GM23248 (cell line): ENCODE measurements around the gene CARD16. TPM values are rescaled to one million over a fixed set of nuclear protein-coding genes. Genes with fewer than 3 reads are reported as not detected.
"Not testable (repeated sequence)": the region's sequence is repeated elsewhere in the genome, so short reads cannot be mapped to it uniquely, and the experiment has no call there.

Experiments used
- DNase-seq: peaks from one replicate; pipeline ENCODE4 v3.0.0-alpha.2; 2015
- H2AFZ ChIP-seq: fragments of 200-600 bp; sonication (generic); 2 replicates; pipeline ENCODE4 v1.6.1; 2016; ENCODE audit warnings: antibody characterized with exemption
- H3F3A ChIP-seq: fragments of 200-600 bp; sonication (generic); 2 replicates; pipeline ENCODE4 v1.6.1; 2016; ENCODE audit warnings: mild to moderate bottlenecking, antibody characterized with exemption, mixed run types; ENCODE audit not compliant: insufficient read depth
- H3K27ac ChIP-seq: fragments of 200-600 bp; sonication (generic); 2 replicates; pipeline ENCODE4 v1.5.1; 2016; ENCODE audit warnings: mild to moderate bottlenecking
- H3K27me3 ChIP-seq: fragments of 200-600 bp; sonication (generic); replicated peaks from 2 replicates; pipeline ENCODE4 v1.6.1; 2016; ENCODE audit warnings: mild to moderate bottlenecking; ENCODE audit not compliant: insufficient read depth
- H3K36me3 ChIP-seq: fragments of 200-600 bp; sonication (generic); 2 replicates; pipeline ENCODE4 v1.6.1; 2016; ENCODE audit warnings: low read depth, mild to moderate bottlenecking
- H3K4me1 ChIP-seq: fragments of 200-600 bp; sonication (generic); 2 replicates; pipeline ENCODE4 v1.6.1; 2016; ENCODE audit warnings: mild to moderate bottlenecking; ENCODE audit not compliant: insufficient read depth
- H3K4me2 ChIP-seq: fragments of 200-600 bp; sonication (generic); one replicate; pipeline ENCODE4 v1.6.1; 2016; ENCODE audit warnings: mild to moderate bottlenecking; ENCODE audit not compliant: unreplicated experiment
- H3K4me3 ChIP-seq: fragments of 200-600 bp; sonication (generic); 2 replicates; pipeline ENCODE4 v1.5.1; 2016; ENCODE audit warnings: mild to moderate bottlenecking
- H3K79me2 ChIP-seq: fragments of 200-600 bp; sonication (generic); 2 replicates; pipeline ENCODE4 v1.6.1; 2016; ENCODE audit warnings: mild to moderate bottlenecking; ENCODE audit not compliant: insufficient read depth
- H3K9ac ChIP-seq: fragments of 200-600 bp; sonication (generic); 2 replicates; pipeline ENCODE4 v1.6.1; 2016; ENCODE audit warnings: mild to moderate bottlenecking
- H3K9me2 ChIP-seq: fragments of 200-600 bp; sonication (generic); 2 replicates; pipeline ENCODE4 v1.6.1; 2016; ENCODE audit warnings: mixed run types, mild to moderate bottlenecking, moderate library complexity; ENCODE audit not compliant: insufficient read depth
- H3K9me3 ChIP-seq: fragments of 200-600 bp; sonication (generic); one replicate; pipeline ENCODE4 v1.6.1; 2017; ENCODE audit warnings: low read depth
- H4K20me1 ChIP-seq: fragments of 200-600 bp; sonication (generic); 2 replicates; pipeline ENCODE4 v1.6.0; 2016; ENCODE audit not compliant: insufficient read depth
- EZH2 ChIP-seq: fragments of 200-600 bp; sonication (generic); IDR thresholded peaks from 2 replicates; pipeline ENCODE4 v1.6.1; 2018; ENCODE audit warnings: antibody characterized with exemption, mild to moderate bottlenecking; ENCODE audit not compliant: insufficient read depth, poor library complexity, severe bottlenecking
- EZH2phosphoT487 ChIP-seq: fragments of 200-600 bp; sonication (generic); IDR thresholded peaks from 2 replicates; pipeline ENCODE4 v1.6.1; 2018; ENCODE audit warnings: antibody characterized with exemption, moderate library complexity, mild to moderate bottlenecking, low read depth; ENCODE audit not compliant: insufficient read depth
- WGBS, 2 experiments: methylation state at CpG; one replicate each; pipeline ENCODE4 v1.1.6; 2015 to 2017; ENCODE audit warnings: low lambda C conversion rate in 2 of 2, low coverage in 1 of 2; ENCODE audit errors: missing lambda C conversion rate in 2 of 2; 5-methylcytosine and 5-hydroxymethylcytosine counted together
- in situ Hi-C: fragments of 300-500 bp; cut with MboI; formaldehyde crosslinking; loops from 2 replicates; pipeline ENCODE4 v1.15.0; 2020
- polyA plus RNA-seq: library from polyadenylated mRNA; unstranded; fragments of >200 nt; fragmentation: Nextera tagmentation; extraction: Ambion mirVana; gene quantifications from 2 replicates; pipeline ENCODE4 v1.2.1, GENCODE V29; 2016
- total RNA-seq: library from RNA; depleted of rRNA; stranded (reverse); fragments of >200 nt; shearing (Covaris generic); gene quantifications from 2 replicates; pipeline ENCODE4 v1.2.3, GENCODE V29; 2014

The CARD16 gene
- total and polyA plus RNA-seq, 2 experiments from 2014 or later = not detected

DNA sequence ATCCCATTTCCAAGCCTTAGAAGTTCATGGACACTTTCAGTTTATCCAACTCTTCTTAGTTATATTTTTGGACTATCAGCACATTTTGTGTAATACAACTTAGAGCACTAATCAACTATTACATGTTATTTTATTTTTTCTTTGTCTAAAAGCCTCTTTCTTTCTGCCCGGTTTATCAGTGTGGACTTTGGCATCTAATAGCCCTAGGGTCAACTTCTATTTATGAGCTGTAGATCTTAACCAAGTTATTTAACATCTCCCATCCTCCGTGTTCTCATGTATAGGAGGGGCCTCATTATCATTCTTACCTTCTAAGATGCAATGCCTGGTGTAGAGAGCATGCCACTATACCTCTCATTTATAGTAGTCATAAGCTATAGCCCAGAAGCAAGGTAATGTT is 4.4 kb downstream of the CARD16 start:
- no peak for DNase-seq
- no peak overlapping the region for H2AFZ ChIP-seq
- H3K4me2 ChIP-seq = no peak overlapping the region
- no peak overlapping the region for H3K9ac ChIP-seq
- no peaks in the 10 kb centered on the region for H3K9me3 ChIP-seq
- no peak overlapping the region for H3K4me3 ChIP-seq
- TF ChIP-seq EZH2 = no peak
- no peak for TF ChIP-seq EZH2phosphoT487
- peaks cover 5% of the 10 kb centered on the region for H3K4me1 ChIP-seq
- 60 to 63% methylated on average over 2 of the region's 2 CpGs for WGBS, 2 experiments
- H3K27ac ChIP-seq = no peak overlapping the region
- no peaks in the 10 kb centered on the region for H3K27me3 ChIP-seq
- H3F3A ChIP-seq = no peaks in the 10 kb centered on the region
- no peaks in the 10 kb centered on the region for H3K9me2 ChIP-seq
- no peaks in the 10 kb centered on the region for H3K79me2 ChIP-seq
- H3K36me3 ChIP-seq = no peaks in the 10 kb centered on the region
- in situ Hi-C loops = no loop called here
- no peaks in the 10 kb centered on the region for H4K20me1 ChIP-seq

DNA sequence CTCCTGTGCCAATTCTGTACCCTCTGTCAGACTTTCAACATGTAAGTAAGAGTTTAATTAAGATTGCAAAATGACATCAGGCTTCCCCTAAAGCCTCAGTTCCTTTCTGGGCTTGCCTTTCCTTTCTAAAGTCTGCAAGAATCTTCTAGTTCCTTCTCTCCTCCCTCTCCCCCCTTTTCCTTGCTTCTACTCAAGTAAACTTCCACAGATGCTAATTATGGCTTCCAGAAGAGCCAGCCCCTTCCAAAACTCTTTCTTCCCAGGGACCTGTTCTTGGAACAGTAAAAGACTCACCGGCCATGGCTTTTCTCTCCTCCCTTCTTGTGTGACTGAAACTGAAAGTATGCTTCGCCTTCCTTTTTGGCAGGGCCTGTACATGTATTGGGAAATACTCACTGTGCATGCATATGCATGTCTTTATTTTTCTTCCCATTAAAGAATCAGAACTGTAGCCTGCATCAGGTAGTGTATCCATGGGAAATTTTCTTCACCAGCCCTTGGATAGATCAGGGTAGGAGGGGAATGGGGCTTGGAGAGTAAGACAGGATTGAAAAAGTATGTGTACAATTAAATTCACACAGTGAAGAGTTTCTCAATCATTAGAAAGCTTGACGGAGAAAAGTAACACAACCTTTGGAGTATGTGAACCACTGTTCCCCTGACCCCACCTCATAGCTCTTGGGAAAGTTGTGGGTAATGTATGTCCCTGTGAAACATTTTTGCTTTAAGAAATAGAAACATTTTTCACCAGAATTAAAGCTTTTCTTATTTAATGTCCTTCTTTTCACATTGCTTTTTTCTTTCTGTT is 10.1 kb downstream of the CARD16 start, which contains the start of gene CASP1:
Gene CASP1, minus strand, starts transcription at position 332 of the 808 bp plus-strand sequence. Its CDS starts 31 bp downstream, at position 301.
- in situ Hi-C loops = no loop called here

DNA sequence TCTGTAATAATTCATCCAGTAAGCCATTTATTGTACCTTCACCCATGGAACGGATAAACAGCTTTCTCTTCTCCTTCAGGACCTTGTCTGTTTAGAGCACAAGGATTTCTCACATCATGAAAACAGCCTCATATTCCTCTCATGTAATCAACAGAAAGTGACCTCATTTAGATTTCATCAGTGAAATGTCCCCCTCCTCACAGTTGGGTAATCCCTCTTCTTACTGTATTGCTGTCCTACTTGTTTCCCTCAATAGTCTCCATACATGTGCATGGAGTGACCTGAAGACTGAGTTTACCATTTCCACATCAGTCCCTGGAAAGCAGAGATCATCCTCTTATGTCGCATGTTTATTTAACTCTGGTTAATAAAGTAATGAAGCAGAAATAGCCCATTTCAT is 10.7 kb downstream of the CARD16 start:
- H3K9me2 ChIP-seq, H3K79me2 ChIP-seq, H3K36me3 ChIP-seq, in situ Hi-C loops, H3K9me3 ChIP-seq, H3K27me3 ChIP-seq, H3F3A ChIP-seq, H4K20me1 ChIP-seq: not testable (repeated sequence)
- Histone ChIP-seq H3K27ac (peak overlapping the region; percentile 63), H3K4me1 (peaks cover 17% of the 10 kb centered on the region), H3K4me2 (peak overlapping the region; percentile 93), H3K9ac (peak overlapping the region; percentile 50), H2AFZ (peak overlapping the region; percentile 79), H3K4me3 (peak overlapping the region; percentile 68)
- DNase-seq = peak; percentile 6
- WGBS, 2 experiments = 9 to 23% methylated on average over 2 of the region's 2 CpGs

More for the DNA sequence above, 10.1 kb downstream of the CARD16 start, which contains the start of gene CASP1:
- H3K9ac ChIP-seq = peak within 1 kb of the TSS; percentile 50
- H4K20me1 ChIP-seq = no peaks in the 10 kb centered on the region
- DNase-seq = peak; percentile 86
- 10% methylated on average over 3 of the region's 3 CpGs for WGBS, 2 experiments
- H3K4me2 ChIP-seq = peak within 1 kb of the TSS; percentile 93
- peaks cover 8% of the 10 kb centered on the region; the same call in 1 of the 2 replicates for H3F3A ChIP-seq
- no peaks in the 10 kb centered on the region for H3K27me3 ChIP-seq
- peak within 1 kb of the TSS; percentile 79 for H2AFZ ChIP-seq
- TF ChIP-seq EZH2phosphoT487 (no peak), EZH2 (no peak)
- H3K9me3 ChIP-seq = no peaks in the 10 kb centered on the region
- no peaks in the 10 kb centered on the region for H3K9me2 ChIP-seq
- peaks cover 17% of the 10 kb centered on the region for H3K4me1 ChIP-seq
- peak within 1 kb of the TSS; percentile 68 for H3K4me3 ChIP-seq
- no peaks in the 10 kb centered on the region for H3K79me2 ChIP-seq
- H3K27ac ChIP-seq = peak within 1 kb of the TSS; percentile 63
- no peaks in the 10 kb centered on the region for H3K36me3 ChIP-seq

DNA sequence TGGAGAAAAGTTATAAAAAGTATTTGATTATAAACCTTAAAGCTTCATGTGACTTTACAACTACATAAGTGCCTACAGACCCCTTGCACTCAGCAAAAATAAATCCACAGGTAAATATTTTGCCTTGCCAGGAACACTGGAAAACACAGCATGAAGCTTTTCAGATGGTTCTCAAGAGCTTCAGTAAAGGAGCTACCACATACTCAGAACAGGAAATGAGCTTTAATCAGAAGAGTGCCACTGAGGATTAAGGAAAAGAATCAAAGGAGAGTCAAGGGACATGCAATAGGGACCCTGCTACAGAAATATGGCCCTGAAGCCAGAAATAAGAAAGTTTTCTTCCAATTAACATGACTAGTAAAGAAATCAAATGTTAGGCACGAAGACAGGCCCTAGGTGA is 11.4 kb downstream of the CARD16 start:
- in situ Hi-C loops = no loop called here

More for the DNA sequence above, 11.4 kb downstream of the CARD16 start:
- Histone ChIP-seq H2AFZ (peak overlapping the region; percentile 79), H3K36me3 (no peaks in the 10 kb centered on the region), H3K4me2 (peak overlapping the region; percentile 93), H3K79me2 (no peaks in the 10 kb centered on the region), H3K27me3 (no peaks in the 10 kb centered on the region), H3K9me2 (no peaks in the 10 kb centered on the region; the same call in 1 of the 2 replicates), H3K4me1 (peaks cover 17% of the 10 kb centered on the region), H3F3A (peaks cover 8% of the 10 kb centered on the region; the same call in 1 of the 2 replicates), H4K20me1 (no peaks in the 10 kb centered on the region), H3K4me3 (0 out of 2 replicates have a peak overlapping the region, but pooled peaks have one; percentile 68), H3K27ac (no peak overlapping the region), H3K9me3 (no peaks in the 10 kb centered on the region), H3K9ac (no peak overlapping the region)
- TF ChIP-seq EZH2 = no peak
- no peak for TF ChIP-seq EZH2phosphoT487
- WGBS, 2 experiments = 63 to 65% methylated on average over 1 of the region's 1 CpG
- no peak for DNase-seq
